Activated CD4-positive, alpha-beta T cell treated with anti-CD3 and anti-CD28 coated beads, Interleukin-2, amount 50 U/mL, for 48 hours (primary cell): Measurements from ENCODE around the gene SEPSECS.

Experiments used
- DNase-seq, 2 experiments: peaks; one replicate each; pipeline ENCODE4 v3.0.0-alpha.2; 2020

Gene SEPSECS

DNA sequence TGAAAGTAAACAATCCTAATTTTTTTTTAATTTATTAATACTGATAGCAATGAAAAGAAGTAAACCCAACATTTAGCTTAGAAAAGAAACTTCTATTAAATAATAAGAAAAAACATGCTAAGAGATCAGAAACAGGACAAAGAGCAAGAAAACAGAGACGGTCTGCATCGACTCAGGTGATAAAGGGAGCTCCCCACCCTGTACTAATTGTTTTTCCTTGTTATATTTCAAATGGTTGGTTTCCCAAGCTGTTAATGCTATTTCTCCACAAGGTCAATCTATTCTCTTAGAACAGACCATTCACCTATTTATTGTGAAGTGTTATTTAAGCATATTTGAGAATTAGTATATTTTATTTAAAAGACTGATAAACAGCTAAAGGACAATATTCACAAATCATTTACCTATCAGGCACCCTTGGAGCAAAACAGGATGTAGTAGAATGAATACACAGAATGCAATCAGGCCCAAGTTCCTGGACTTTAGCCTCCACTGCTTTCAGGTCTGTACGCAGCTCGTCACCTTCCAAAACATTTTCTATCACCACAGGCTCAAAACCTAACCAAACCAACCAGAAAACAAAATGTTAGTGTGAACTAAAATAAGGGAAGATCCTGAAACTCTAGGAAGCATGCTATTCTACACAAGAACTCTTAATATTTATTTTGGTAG, 5.5 kb downstream of the SEPSECS start:
- DNase-seq, result no peak

- DNase-seq, result no peak
Measured at GRCh38 chr4:25146076-25146475, 14.2 kb downstream of the SEPSECS start.

DNA sequence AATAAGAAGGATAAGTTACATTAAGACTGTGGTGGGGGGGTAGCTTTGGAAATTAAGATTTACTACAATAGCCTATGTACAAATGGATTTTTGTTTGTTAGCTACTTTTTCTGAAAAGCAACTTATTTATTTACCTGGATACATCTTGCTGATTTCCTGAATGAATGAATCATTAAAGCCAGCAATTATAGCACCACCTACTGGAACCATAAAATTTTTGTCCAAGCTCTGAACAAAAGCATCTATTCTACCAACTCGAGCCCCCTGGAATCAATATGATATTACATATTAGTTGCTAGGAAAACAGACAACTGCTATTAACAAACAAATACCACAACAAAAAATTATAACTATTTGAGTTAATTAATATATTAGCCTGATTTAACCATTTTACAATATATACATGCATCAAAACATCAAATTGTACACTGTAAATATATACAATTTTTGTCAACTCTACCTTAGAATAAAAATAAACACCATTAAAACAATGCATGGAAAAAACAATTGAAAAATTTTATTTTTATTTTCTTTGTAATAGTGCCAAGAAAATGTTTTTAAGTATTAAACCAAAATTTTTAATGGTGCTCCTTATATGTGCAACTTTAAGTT, 15.3 kb downstream of the SEPSECS start:
- no peak for DNase-seq

DNA sequence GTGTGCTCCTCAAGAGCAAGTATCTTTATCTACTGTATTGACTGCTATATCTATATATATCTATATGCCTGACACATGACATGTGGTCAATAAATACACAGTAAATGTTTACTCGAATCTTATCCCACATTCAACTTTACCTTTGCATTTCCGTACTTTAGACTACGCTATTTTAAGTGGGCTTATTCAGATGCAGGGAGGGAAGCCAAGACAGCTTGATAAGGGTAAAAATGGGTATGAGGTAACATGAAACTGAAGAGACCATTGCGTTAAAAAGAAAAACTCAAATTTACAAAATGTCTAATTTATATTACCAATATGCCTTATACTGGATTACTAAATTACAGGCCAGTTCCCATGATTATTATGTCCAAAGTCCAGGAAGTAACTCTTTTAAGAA, 17.8 kb downstream of the SEPSECS start:
- no peak for DNase-seq

DNA sequence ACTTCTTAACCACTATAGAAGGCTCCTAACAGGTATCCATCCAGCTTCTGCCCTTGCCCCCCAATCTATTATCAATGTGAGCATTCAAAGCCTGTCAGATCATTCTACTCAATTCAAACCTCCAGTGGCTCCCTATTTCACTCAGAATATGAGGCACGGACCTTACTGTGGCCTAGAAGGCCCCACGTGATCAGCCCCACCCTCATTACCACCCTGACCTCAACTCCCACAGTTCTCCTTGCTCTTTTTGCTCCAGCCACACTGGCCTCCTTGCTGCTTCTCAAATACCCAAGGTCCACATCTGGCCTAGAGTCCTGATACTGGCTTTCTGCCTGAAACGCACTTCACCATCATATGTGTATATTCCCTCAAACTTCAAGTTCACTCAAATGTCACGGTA, 18.7 kb downstream of the SEPSECS start:
- DNase-seq, result no peak

DNA sequence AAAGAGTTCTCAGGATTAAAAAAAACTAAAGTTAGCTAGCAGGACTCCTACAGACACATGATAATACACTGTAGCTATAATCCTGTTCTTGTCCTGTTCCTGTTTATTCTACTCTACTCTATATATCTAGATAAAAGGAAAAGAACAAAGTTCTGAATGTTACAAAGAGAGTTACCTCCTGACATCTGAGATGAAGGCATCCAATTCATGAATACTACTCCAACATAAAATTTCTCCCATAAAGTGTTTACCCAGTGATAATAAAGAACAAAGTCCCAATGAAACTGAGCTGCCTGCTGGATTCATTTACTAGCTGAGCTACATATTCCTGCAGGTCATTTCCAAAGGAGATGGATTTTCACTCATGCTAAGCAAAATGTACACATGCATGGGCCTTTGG, 27.1 kb downstream of the SEPSECS start:
- no peak for DNase-seq

DNA sequence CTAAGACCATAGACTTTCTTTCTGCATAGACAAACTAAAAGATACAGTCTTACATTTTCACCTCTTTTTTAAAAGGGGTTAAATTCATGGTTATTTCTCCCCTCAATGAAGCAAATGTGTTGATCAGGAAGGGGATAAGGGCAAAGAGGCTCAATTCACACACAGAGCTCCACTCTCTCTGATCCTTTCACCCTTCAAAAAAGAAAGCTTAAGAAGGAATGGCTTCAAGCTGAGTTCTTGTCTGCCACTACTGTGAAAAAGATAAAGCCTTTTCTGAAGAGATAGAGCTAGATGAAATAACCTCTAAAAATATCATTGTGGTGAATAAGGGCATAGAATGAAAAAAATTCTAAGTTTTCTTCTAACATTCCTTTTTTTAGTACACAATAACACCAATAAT, 28.3 kb downstream of the SEPSECS start:
- DNase-seq, result no peak

DNA sequence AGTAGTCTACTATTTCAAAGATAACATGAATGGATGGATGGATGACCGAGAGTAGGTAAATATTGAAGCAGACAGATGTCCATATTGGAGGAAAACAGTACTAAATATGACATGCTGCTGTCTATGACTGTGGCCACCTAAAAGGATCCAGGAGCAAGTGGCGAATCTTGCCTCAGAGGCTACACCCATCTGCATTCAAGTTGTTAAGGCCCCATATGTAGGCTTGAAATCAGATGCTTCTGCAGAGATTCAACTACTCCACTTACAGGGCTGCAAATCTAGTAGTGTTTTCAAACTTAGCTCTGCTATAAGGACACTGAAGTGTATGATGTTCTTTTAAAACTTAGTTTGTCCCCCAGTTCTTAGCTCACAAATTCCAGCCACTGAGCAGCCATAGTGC, 28.9 kb downstream of the SEPSECS start:
- no peak for DNase-seq

- DNase-seq, result no peak
Measured at GRCh38 chr4:25129917-25130316, 30.3 kb downstream of the SEPSECS start.

DNA sequence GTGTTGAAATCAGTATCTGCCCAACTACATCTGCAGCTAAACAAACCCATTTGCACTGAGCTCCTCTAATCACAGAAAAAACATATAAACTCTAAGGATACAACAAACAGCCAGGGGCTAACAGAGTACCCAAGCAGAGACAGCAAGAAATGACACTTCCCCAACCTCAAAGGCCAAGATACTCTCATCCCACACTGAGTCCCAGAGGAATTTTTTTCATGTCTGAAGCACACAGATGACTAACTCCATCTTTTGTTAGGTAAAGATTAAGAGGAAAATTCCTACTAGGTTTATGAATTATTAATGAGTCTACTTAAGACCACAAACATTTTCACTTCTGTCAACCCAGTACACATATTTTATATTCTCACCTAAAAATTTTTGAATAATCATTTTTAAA, 31.6 kb downstream of the SEPSECS start:
- no peak for DNase-seq

DNA sequence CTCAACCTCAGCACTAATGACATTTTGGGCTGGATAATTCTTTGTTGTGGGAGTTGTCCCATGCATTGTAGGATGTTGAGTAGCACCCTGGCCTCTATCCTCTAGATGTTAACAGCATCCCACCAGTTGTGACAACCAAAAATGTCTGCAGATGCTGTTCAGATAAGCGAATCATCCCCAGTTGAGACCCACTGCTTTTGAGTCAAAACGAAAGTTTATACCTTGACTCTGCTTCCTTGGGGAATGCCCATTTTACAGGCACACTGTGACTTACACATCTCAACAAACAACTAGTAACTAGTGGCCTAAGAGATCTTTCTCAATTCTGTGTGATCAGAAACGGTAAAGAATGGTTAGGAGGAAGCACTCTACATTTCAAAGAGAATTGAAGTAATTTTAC, 37.0 kb downstream of the SEPSECS start:
- DNase-seq, result peak in 1 of 2 experiments; percentile 6

DNA sequence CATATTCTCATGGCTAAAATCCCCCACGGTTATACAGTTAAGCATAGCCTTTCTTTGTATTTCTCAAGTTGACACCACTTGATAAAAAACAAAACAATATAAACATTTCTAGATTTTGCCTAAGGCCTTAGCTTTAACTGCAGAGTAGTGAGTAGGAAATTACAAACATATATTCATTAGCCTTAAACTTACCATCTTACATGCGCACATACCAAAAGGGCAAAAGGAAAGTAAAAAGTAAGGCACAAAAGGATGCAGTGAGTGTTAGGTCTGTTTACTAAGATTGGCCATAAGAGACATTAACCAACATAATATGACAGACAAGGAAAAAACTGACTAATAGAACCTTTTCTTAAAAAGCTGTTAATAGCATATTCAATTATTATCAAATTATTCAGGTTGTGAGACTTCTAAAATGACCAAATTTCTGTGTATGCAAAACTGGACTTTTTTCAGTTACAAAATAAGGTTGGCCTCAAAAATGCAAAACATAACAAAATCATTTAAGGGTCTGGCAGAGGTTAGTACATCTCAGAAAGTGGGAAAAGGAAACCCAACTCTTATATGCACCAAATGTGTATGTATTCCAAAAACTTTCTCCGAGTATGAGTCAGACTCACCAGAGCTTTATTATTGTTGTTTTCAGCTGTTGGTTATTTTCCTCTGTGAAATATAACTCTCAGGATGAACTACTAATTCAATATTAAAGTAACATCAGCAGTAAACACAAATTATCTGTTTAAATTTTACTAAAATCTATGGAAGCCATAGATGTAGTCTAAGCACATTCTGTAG, 39.9 kb downstream of the SEPSECS start:
- no peak for DNase-seq

DNA sequence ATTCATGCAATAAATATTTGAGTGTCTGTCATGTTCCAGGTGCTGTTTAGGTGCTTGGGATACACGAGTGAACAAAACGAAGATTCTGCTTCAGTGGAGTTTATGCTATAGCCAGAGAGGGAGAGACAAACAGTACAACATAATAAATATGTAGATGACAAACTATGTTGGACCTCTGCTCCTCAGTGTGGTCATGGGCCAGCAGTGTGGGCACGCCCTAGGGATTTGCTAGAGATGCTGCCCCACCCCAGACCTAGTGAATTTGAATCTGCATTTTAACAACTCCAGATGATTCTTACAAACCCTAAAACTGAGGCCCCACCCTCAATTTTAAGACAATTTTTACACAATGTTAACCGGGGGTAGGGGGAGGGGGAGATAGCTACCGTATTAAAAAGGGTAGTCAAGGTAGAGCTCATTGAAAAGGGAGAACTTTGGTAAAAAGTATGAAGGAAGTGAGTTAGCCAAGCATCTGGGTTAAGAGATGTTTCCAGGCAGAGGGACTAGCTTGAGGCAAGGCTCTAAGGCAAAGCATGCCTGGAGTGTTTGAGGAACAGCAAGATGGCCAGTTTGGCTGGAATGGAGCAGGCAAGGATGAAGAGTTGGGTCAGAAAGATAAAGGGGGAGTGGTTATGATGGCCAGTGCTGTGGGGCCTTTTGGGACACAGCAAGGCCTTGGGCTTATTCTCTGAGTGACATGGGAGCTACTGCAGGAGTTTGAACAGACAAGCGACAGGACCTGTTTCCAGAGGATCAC, 42.4 kb downstream of the SEPSECS start:
- no peak for DNase-seq

- no peak for DNase-seq
Measured at GRCh38 chr4:25117274-25117673, 43.0 kb downstream of the SEPSECS start.

DNA sequence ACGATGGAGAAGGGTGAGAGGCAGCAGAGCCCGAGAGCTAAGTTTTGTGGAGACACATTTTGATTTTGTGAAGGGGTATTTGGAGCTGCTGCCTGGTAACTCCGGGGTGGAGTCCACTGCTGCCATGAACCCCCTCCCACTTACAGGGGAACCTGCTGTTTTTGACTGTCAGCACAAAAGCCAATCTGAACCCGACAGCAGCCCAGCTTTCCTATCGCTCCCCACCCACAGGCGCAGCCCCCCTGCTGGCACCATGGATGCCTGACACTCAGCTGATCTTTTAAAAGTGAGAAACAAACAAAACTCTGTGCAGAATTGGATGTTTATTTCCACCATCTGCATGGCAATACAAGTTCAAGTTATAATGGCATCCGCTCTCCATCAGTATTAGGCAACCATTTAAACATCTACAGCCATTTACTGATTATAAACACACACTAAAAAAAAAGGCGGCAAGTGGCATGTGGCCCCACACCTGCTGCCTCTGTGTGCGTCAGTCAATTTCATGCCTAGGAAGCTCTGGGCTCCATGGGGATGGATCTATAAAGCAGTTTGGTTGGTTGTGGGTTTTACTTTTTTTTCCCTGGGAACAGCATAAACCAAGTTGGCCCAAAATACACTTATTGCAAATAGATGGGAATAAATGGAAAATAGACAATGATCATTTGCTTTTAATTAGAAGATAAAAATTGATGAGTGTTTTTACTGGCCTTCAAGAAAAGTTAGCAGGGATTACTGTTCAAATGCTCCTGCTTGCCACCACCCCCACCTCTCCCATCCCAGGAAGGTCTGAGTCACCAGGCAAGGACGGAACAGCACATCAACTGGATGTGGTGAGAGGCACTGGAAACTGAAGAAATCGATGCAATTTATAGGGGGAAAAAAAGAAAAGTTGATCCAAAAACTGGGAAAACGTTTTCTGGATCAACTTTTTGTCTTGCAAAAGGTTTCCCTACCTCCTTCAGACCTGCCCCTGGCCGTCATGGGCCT, 46.0 kb downstream of the SEPSECS start:
- no peak for DNase-seq

DNA sequence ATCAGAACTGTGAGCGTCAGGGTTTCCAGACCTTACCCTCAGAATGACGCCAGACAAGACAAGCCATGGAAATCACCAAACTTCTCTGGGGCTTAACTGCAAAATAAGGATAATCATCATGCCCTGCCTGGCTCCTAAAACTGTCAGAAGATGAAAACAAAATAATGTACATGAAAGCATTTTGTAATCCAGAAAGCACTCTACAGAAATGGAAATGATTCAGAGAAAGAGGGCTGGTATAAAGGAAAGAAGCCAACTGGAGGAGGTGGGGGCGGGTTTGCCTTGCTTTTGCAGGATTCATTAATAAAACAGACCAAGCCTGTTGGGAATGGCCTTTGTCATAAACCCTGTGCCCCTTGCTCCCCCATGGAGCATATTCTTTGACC, 47.3 kb downstream of the SEPSECS start:
- no peak for DNase-seq

- DNase-seq, result no peak
Measured at GRCh38 chr4:25112366-25112994, 47.8 kb downstream of the SEPSECS start.

DNA sequence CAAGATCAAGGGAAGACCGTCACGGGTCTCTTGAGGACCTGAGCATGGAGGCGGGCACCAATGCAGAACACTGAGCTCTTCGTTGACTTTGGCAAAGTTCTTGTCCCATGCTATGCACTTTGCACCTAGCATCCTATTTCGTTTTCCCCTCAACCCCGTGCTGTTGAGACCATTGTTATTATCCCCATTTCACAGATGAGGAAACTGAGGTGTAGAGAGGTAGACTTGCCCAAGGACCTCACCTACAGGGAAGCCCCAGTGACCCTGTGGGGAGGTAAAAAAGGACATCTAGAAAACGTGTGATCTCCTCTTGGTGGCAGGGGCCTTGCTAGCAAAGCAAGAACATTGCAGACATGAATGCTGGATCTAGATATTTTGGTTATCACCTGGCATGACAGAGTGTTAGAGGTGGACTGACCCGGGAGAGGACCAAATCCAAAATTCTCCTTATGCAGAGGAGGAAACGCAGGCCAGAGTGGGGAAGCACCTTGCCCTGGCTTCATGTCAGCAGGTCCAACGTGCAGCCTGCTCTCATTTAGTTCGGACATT, 48.5 kb downstream of the SEPSECS start:
- no peak for DNase-seq

DNA sequence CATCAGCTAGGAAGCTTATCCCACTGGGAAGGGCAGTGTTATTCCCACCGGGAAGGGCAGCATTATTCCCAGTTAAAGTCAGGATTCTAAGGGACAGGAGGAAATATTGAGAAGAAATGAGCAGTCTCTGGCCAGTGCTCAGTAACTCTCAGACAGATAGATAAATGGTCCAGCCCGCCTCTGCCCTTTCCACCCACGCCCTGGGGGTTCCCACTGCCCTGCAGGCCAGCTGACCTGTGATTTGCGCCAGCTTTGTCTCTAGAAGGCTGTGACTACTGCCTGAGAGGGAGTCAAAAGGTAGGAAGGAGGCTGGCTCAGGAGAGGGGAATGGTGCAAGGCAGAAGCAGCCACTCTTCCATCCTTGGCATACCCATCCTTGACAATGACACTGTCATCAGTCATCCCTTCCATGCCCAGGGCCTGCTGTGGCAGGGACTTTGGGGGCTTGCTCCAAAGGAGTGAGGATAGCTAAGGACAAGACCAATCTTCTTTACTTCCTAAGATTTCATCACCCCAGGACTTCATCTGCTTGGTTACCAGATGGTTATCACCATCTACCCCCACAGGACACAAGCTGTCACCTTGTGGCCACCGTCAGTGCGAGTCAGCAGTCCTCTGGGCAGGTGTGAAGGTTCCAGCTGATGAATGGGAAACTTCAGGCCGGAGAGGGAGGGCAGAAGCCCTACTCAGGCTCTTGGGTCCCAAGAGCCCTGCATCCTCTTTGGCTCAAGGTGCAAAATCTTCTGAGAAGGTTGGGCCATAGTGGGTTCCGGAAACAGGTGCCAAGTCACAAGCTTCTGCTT, 49.5 kb downstream of the SEPSECS start:
- no peak for DNase-seq

DNA sequence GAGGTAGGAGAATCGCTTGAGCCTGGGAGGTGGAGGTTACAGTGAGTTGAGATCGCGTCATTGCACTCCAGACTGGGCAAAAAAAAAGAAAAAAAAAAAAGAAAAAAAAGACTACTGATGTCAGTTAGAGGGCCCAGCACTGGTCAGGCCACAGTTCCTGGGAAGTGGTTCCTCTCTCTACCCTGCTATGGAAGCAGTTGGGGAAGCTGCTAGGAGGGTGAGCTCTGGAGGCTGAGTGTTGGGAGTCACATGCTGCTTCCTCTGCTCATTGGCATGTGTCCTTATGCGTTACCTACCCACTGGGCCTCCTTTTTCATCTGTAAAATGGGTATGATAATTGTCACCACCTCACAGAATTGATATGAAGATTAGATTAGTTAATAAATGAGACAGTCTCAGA, 50.7 kb downstream of the SEPSECS start:
- no peak for DNase-seq

DNA sequence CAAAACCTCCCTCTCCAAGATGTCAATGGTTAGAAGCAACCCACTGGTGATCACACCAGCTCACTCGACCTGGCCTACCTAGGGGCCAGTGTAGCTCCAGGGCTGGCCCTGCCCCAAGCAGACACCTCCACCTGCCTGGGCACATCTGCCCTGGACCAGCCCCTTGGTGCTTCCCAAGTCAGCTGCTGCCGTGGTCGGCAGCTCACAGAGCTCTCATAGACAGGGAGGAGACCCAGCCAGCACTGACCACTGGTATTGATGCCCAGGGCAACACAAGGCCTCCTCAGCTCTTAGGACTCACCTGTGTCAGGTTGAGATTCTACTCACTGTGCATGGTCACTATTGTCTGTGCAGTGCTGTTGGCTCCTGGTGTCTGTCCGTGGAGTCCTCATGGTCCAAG, 51.7 kb downstream of the SEPSECS start:
- no peak for DNase-seq
